ENCODE measurements around the gene GALR2.
"Not testable (repeated sequence)": the region's sequence is repeated elsewhere in the genome, so short reads cannot be mapped to it uniquely, and the experiment has no call there.

The GALR2 gene, protein sequence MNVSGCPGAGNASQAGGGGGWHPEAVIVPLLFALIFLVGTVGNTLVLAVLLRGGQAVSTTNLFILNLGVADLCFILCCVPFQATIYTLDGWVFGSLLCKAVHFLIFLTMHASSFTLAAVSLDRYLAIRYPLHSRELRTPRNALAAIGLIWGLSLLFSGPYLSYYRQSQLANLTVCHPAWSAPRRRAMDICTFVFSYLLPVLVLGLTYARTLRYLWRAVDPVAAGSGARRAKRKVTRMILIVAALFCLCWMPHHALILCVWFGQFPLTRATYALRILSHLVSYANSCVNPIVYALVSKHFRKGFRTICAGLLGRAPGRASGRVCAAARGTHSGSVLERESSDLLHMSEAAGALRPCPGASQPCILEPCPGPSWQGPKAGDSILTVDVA

DNA sequence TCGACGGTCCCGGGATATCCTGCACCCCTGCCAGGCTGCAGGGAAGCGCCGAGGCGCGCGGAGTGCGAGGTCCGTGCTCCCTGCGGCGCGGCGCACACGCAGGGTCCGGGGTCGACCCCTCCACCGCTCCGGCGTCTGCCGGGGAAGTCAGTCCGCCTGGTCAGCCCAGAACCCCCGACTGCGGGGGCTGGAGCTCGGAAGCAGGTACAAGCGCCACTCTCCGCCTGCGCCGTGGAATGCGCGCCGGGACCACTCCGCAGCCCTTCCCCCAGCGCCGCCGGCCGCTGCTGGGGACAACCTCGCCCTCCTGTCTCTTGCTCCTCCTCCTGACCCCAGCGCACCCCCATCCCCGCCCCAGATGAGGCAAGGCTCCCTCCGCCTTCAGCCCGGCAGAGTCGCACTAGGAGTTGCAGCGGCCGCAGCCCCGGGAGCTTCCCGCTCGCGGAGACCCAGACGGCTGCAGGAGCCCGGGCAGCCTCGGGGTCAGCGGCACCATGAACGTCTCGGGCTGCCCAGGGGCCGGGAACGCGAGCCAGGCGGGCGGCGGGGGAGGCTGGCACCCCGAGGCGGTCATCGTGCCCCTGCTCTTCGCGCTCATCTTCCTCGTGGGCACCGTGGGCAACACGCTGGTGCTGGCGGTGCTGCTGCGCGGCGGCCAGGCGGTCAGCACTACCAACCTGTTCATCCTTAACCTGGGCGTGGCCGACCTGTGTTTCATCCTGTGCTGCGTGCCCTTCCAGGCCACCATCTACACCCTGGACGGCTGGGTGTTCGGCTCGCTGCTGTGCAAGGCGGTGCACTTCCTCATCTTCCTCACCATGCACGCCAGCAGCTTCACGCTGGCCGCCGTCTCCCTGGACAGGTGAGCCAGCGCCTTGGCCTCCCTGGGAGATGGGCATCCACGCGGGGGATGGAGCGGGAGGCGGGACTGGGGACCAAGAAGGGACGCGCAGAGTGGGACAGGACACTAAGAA, at the start of gene GALR2:
GALR2 (plus strand) TSS at position 392 of the 974 bp plus-strand sequence; CDS start at position 495, 103 bp downstream.
- no peak for DNase-seq

- no peak for DNase-seq
Observed at GRCh38 chr17:76025294-76025693, 49.3 kb upstream of the GALR2 start.

- no peak for DNase-seq
Observed at GRCh38 chr17:76026714-76027158, 47.8 kb upstream of the GALR2 start.

- no peak for DNase-seq
Observed at GRCh38 chr17:76027159-76027839, 47.3 kb upstream of the GALR2 start, which contains the start of gene EVPL. Gene EVPL (minus strand): TSS chr17:76027306. CDS start chr17:76027198, 108 bp downstream.

- DNase-seq = no peak
Observed at GRCh38 chr17:76032073-76032779, 42.4 kb upstream of the GALR2 start.

GRCh38 chr17:76032780-76033108, 41.8 kb upstream of the GALR2 start:
- no peak for DNase-seq

GRCh38 chr17:76033139-76033538, 41.4 kb upstream of the GALR2 start:
- no peak for DNase-seq

- no peak for DNase-seq
Observed at GRCh38 chr17:76034428-76035350, 39.9 kb upstream of the GALR2 start.

DNA sequence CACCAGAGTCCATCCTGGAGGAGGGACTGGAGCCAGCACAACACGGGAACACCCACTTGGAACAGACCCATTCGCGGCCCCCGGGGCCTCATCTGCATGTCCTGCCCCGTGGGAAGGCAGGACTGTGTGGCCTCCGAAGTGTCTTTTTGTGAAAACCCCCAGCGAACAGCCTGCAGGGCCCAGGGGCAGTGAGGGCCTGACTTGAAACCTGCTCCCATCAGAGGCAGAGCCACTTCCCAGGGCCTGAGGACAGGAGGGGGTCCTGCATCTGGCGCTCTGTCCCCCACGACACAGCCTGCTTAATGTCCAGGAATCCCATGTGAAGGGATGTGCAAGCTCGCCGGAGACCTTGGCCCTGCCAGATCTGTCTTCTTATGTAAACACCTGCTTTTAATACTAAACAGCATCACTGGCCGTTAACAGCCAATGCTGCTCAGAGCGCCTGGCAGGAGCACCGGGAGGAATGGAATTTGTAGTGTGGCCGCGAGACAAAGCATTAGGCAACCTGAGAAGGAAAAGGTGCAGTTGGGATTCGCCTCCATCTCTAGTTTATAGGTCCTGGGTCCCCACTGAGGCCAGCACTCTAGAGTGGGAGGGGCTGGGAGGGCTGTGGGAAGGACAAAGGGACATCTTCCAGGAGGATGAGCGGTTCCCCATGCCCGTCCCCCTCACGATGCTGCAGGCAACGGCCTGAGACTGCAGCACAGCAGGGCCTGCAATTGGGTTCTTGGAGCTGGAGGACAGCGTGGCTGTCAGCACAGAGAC, 37.9 kb upstream of the GALR2 start:
- no peak for DNase-seq

- no peak for DNase-seq
Observed at GRCh38 chr17:76038050-76038449, 36.5 kb upstream of the GALR2 start.

DNA sequence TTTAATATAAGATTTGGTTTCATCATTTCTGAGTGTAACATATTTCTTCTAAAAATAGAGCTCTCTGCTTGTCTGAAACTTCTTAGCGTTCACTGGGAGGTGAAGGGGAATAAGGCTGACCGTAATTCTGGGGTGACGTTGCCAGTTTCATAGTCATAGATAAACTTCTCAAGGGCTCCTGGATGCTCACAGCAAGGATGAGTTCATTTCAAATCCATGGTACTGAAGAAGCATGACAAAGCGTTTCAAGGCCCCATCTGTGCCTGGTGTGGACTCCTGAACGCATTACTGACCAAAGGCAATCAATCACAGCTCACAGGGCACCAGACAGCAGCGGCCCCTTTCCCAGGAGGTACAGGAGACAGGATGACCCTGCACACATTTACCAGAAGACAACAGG, 35.5 kb upstream of the GALR2 start:
- DNase-seq = no peak

- no peak for DNase-seq
Observed at GRCh38 chr17:76040376-76040775, 34.2 kb upstream of the GALR2 start.

GRCh38 chr17:76042868-76043267, 31.7 kb upstream of the GALR2 start:
- not testable (repeated sequence) for DNase-seq

DNA sequence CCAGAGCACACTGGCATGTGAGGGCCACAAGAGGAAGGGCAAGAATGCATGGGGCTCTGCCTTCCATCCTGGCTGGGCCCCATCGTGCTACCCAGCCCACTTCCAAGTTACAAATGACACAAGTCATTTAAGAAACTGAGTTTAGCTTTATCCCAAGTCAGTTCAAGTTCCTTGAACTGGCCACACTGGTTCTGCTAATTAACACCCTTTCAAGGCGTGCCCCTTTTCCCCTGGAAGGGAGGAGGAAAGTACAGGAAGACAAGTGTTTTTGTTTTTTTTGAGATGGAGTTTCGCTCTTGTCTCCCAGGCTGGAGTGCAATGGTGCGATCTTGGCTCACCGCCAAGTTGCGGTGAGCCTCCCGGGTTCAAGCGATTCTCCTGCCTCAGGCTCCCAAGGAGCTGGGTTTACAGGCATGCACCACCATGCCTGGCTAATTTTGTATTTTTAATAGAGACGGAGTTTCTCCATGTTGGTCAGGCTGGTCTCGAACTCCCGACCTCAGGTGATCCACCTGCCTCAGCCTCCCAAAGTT, 30.0 kb upstream of the GALR2 start:
- not testable (repeated sequence) for DNase-seq

GRCh38 chr17:76046064-76046463, 28.5 kb upstream of the GALR2 start:
- DNase-seq = no peak

GRCh38 chr17:76048025-76048605, 26.5 kb upstream of the GALR2 start:
- no peak for DNase-seq

GRCh38 chr17:76048711-76049110, 25.9 kb upstream of the GALR2 start:
- peak in 1 of 2 donors; percentile 29 for DNase-seq

DNA sequence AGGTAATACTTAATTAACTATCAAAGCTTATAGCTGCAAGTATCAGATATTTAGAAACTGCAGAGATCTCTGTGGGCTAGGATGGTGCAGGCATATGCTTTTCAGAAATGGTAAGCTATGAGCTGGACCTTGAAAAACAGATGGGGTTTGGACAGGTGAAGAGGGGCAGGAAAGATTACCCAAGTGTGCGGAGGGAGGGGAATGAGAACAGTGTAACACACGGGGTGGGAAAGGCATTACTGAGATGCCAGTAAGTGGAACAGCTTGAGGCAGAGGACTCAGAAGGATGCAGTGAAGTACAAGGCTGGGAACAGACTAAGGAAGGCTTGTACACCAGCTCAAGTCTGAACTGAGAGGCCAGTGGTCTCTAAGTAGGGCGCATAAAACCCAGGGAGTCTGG, 25.3 kb upstream of the GALR2 start:
- no peak for DNase-seq

DNA sequence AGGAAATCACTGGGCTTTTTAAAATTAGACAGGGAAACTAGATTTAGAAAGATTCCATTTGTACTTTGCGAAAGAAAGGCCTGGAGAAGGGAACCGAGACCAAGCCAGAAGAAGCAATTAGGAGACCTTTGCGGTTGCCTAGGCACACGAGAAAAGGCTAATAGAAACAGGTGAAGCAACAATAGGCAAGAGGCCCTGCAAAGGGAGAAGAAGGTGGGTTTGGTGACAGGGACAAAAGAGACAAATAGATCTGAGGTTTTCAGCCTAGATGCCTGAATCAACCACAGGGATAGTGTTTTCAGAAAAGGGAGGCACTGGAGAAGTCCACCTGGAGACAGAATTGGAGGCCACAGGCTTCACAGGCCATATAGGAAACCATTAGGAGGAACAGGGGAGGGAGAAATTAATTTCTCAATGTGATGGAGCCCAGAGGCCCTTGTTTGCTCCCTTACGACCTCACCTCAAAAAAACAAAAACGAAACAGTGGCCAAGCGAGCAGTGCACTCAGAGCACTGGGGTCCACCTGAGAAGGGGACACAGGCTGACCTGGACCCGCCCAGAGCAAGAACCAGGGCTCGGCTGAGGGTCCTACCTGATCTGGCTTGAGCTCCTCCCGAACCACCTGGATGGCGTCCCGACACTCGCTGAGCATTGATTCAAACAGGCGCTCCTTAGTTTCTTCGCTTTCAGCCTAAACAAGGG, 24.6 kb upstream of the GALR2 start:
- no peak for DNase-seq

Measured in CD4-positive, alpha-beta T cell treated with Interleukin-1 beta for 1 hour (primary cell).